SK-N-SH treated with all-trans-retinoic acid at 6 μM for 48 hours (cell line): ENCODE measurements around the gene ITFG2.

Source experiments
- ATAC-seq: fragments of 200-7000 bp; cut with Tn5 transposase; 3 replicates; pipeline ENCODE4 v1.9.1; 2020; ENCODE audit warnings: mild to moderate bottlenecking, moderate library complexity
- ARNTL ChIP-seq: fragments of 450-650 bp; formaldehyde crosslinking; IDR thresholded peaks from 2 replicates; pipeline ENCODE4 v1.5.0; 2020; ENCODE audit warnings: low read depth, mild to moderate bottlenecking, moderate library complexity, borderline replicate concordance
- BACH2 ChIP-seq: fragments of 250-450 bp; sonication (Bioruptor Pico); IDR thresholded peaks from 2 replicates; pipeline ENCODE4 v1.9.0; 2021; ENCODE audit warnings: mild to moderate bottlenecking, borderline replicate concordance
- CSDC2 ChIP-seq: fragments of 250-450 bp; sonication (Bioruptor Pico); IDR thresholded peaks from 2 replicates; pipeline ENCODE4 v1.5.0; 2020; ENCODE audit warnings: mild to moderate bottlenecking, moderate library complexity
- ESRRG ChIP-seq: fragments of 250-450 bp; sonication (Bioruptor Pico); IDR thresholded peaks from 2 replicates; pipeline ENCODE4 v1.6.1; 2021; ENCODE audit warnings: mild to moderate bottlenecking
- GLIS3 ChIP-seq: fragments of 250-450 bp; sonication (Bioruptor Pico); IDR thresholded peaks from 2 replicates; pipeline ENCODE4 v1.5.0; 2020; ENCODE audit warnings: mild to moderate bottlenecking, moderate library complexity
- ISL1 ChIP-seq: fragments of 250-450 bp; sonication (Bioruptor Pico); IDR thresholded peaks from 2 replicates; pipeline ENCODE4 v2.1.2; 2022; ENCODE audit warnings: mild to moderate bottlenecking, moderate library complexity
- OSR1 ChIP-seq: fragments of 250-450 bp; sonication (Bioruptor Pico); IDR thresholded peaks from 2 replicates; pipeline ENCODE4 v1.8.0; 2022; ENCODE audit warnings: moderate library complexity, mild to moderate bottlenecking, inconsistent platforms
- PPARA ChIP-seq: fragments of 250-450 bp; sonication (Bioruptor Pico); IDR thresholded peaks from 2 replicates; pipeline ENCODE4 v1.5.0; 2020; ENCODE audit warnings: mild to moderate bottlenecking, borderline replicate concordance
- RARB ChIP-seq: fragments of 250-450 bp; sonication (Bioruptor Pico); IDR thresholded peaks from 2 replicates; pipeline ENCODE4 v1.8.0; 2021; ENCODE audit warnings: mild to moderate bottlenecking, moderate library complexity
- SNAI2 ChIP-seq: fragments of 250-450 bp; sonication (Bioruptor Pico); IDR thresholded peaks from 2 replicates; pipeline ENCODE4 v1.5.0; 2020; ENCODE audit warnings: mild to moderate bottlenecking, moderate library complexity
- TCF4 ChIP-seq: fragments of 250-450 bp; sonication (Bioruptor Pico); IDR thresholded peaks from 2 replicates; pipeline ENCODE4 v1.8.0; 2021; ENCODE audit warnings: mild to moderate bottlenecking, moderate library complexity, borderline replicate concordance
- TOX ChIP-seq: fragments of 250-450 bp; sonication (Bioruptor Pico); IDR thresholded peaks from 2 replicates; pipeline ENCODE4 v1.8.0; 2021; ENCODE audit warnings: mild to moderate bottlenecking, moderate library complexity, borderline replicate concordance
- ZC3H10 ChIP-seq: fragments of 250-450 bp; sonication (Bioruptor Pico); IDR thresholded peaks from 2 replicates; pipeline ENCODE4 v1.5.1; 2021; ENCODE audit warnings: mild to moderate bottlenecking, moderate library complexity
- ZFP3 ChIP-seq: fragments of 250-450 bp; sonication (Bioruptor Pico); IDR thresholded peaks from 2 replicates; pipeline ENCODE4 v1.5.0; 2020; ENCODE audit warnings: mild to moderate bottlenecking, moderate library complexity
- ZFP30 ChIP-seq: fragments of 450-650 bp; formaldehyde crosslinking; IDR thresholded peaks from 2 replicates; pipeline ENCODE4 v1.5.0; 2022; ENCODE audit warnings: mild to moderate bottlenecking, moderate library complexity
- ZNF565 ChIP-seq: fragments of 450-650 bp; formaldehyde crosslinking; conservative IDR thresholded peaks from 2 replicates; pipeline ENCODE4 v1.5.0; 2020; ENCODE audit warnings: low read depth, mild to moderate bottlenecking, moderate library complexity
- ZNF70 ChIP-seq: fragments of 450-650 bp; formaldehyde crosslinking; IDR thresholded peaks from 2 replicates; pipeline ENCODE4 v1.5.0; 2020; ENCODE audit warnings: mild to moderate bottlenecking, moderate library complexity
- ZNF8 ChIP-seq: fragments of 450-650 bp; formaldehyde crosslinking; IDR thresholded peaks from 2 replicates; pipeline ENCODE4 v1.5.0; 2020; ENCODE audit warnings: mild to moderate bottlenecking, moderate library complexity
- TF ChIP-seq, protein P1 (sequence below): fragments of 250-450 bp; sonication (Bioruptor Pico); IDR thresholded peaks from 2 replicates; pipeline ENCODE4 v1.8.0; 2020; ENCODE audit warnings: mild to moderate bottlenecking, moderate library complexity, borderline replicate concordance
- TF ChIP-seq, protein P2 (sequence below): fragments of 250-450 bp; sonication (Bioruptor Pico); IDR thresholded peaks from 2 replicates; pipeline ENCODE4 v1.5.0; 2020; ENCODE audit warnings: mild to moderate bottlenecking, moderate library complexity
- TF ChIP-seq, protein P3 (sequence below): fragments of 250-450 bp; sonication (Bioruptor Pico); IDR thresholded peaks from 2 replicates; pipeline ENCODE4 v1.5.1; 2020; ENCODE audit warnings: low read depth, mild to moderate bottlenecking, moderate library complexity
- TF ChIP-seq, protein P4 (sequence below): fragments of 250-450 bp; sonication (Bioruptor Pico); IDR thresholded peaks from 2 replicates; pipeline ENCODE4 v1.8.0; 2021; ENCODE audit warnings: low read depth, mild to moderate bottlenecking, moderate library complexity, borderline replicate concordance

ITFG2 gene

DNA sequence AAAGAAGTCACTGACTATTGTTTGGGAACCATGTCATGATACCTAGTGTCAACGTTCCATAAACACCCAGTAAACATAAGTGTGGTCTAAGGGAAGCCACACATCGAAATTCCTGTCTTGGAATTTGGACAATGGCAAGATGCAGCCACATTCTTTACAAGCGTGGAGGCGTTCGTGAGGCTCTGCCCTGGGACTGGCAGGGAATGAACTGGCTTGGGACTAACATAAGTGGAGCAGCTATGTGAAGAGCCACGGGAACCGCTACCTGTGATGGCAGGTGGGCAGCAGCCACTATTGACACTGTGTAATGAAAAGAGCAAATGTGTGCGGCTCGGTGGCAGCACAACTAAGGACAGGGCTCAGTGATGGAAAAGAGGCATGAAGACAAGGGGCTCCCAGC lies 32.3 kb downstream of the ITFG2 start (continued):
- TF ChIP-seq, protein P1, sequence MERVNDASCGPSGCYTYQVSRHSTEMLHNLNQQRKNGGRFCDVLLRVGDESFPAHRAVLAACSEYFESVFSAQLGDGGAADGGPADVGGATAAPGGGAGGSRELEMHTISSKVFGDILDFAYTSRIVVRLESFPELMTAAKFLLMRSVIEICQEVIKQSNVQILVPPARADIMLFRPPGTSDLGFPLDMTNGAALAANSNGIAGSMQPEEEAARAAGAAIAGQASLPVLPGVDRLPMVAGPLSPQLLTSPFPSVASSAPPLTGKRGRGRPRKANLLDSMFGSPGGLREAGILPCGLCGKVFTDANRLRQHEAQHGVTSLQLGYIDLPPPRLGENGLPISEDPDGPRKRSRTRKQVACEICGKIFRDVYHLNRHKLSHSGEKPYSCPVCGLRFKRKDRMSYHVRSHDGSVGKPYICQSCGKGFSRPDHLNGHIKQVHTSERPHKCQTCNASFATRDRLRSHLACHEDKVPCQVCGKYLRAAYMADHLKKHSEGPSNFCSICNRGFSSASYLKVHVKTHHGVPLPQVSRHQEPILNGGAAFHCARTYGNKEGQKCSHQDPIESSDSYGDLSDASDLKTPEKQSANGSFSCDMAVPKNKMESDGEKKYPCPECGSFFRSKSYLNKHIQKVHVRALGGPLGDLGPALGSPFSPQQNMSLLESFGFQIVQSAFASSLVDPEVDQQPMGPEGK, result no peak
- no peak for TF ChIP-seq OSR1 (CRISPR knock-in tag)

DNA sequence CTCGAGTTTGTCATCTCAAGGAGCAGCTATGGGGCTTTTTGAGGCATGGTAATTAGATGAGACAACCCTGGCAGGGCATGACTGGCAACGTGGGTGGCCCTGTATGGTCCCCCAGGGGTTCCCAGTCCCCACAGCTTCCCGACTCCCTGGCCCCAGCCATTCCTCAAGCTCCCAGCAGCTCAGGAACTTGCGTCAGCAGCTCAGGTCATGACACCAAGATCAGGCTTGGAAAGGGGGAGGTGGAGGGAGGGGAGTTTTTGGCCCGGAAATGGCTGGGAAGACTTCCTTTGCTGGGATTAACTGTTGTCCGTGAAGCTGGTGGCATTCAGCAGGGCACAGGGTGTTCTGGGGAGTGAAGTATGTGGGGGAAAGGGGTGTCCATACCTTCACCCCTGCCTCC lies 32.8 kb downstream of the ITFG2 start:
- ATAC-seq, result no peak
- no peak for TF ChIP-seq ZC3H10 (CRISPR knock-in tag)
- TF ChIP-seq OSR1 (CRISPR knock-in tag), result no peak
- TF ChIP-seq, protein P2, sequence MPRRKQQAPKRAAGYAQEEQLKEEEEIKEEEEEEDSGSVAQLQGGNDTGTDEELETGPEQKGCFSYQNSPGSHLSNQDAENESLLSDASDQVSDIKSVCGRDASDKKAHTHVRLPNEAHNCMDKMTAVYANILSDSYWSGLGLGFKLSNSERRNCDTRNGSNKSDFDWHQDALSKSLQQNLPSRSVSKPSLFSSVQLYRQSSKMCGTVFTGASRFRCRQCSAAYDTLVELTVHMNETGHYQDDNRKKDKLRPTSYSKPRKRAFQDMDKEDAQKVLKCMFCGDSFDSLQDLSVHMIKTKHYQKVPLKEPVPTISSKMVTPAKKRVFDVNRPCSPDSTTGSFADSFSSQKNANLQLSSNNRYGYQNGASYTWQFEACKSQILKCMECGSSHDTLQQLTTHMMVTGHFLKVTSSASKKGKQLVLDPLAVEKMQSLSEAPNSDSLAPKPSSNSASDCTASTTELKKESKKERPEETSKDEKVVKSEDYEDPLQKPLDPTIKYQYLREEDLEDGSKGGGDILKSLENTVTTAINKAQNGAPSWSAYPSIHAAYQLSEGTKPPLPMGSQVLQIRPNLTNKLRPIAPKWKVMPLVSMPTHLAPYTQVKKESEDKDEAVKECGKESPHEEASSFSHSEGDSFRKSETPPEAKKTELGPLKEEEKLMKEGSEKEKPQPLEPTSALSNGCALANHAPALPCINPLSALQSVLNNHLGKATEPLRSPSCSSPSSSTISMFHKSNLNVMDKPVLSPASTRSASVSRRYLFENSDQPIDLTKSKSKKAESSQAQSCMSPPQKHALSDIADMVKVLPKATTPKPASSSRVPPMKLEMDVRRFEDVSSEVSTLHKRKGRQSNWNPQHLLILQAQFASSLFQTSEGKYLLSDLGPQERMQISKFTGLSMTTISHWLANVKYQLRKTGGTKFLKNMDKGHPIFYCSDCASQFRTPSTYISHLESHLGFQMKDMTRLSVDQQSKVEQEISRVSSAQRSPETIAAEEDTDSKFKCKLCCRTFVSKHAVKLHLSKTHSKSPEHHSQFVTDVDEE (CRISPR knock-in tag), result no peak
- TF ChIP-seq, protein P1, result no peak
- no peak for TF ChIP-seq ISL1
- TF ChIP-seq GLIS3 (CRISPR knock-in tag), result no peak
- no peak for TF ChIP-seq ZFP30 (CRISPR knock-in tag)
- no peak for TF ChIP-seq BACH2 (CRISPR knock-in tag)
- no peak for TF ChIP-seq ZNF565 (CRISPR knock-in tag)
- no peak for TF ChIP-seq ZFP3
- TF ChIP-seq PPARA (CRISPR knock-in tag), result no peak
- TF ChIP-seq ZNF8, result no peak
- no peak for TF ChIP-seq RARB
- TF ChIP-seq, all 23 proteins: peak for 0

DNA sequence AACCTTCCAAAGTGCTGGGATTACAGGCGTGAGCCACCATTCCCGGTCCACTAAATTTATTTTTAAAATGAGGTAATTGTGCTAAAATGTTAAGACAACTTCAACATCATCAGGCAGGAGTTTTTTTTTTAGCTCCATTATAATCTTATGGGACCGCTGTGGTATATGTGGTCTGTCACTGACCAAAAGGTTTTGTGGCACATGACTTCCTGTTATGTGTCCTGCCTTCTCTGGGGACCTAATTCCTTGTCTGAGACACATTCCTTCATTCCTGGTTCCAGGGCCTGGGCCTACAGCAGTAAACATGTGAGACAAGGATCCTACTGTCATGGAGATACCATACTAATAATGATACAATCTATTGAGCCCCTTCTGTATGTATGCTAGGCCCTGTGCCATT lies 39.5 kb downstream of the ITFG2 start:
- ATAC-seq, result no peak
- TF ChIP-seq BACH2 (CRISPR knock-in tag), result no peak
- TF ChIP-seq PPARA (CRISPR knock-in tag), result no peak
- no peak for TF ChIP-seq GLIS3 (CRISPR knock-in tag)
- TF ChIP-seq ZNF70 (CRISPR knock-in tag), result no peak
- TF ChIP-seq RARB, result no peak
- TF ChIP-seq ISL1, result no peak
- TF ChIP-seq ESRRG, result no peak
- TF ChIP-seq CSDC2 (CRISPR knock-in tag), result no peak
- TF ChIP-seq, protein P3, sequence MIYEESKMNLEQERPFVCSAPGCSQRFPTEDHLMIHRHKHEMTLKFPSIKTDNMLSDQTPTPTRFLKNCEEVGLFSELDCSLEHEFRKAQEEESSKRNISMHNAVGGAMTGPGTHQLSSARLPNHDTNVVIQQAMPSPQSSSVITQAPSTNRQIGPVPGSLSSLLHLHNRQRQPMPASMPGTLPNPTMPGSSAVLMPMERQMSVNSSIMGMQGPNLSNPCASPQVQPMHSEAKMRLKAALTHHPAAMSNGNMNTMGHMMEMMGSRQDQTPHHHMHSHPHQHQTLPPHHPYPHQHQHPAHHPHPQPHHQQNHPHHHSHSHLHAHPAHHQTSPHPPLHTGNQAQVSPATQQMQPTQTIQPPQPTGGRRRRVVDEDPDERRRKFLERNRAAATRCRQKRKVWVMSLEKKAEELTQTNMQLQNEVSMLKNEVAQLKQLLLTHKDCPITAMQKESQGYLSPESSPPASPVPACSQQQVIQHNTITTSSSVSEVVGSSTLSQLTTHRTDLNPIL (CRISPR knock-in tag), result no peak
- TF ChIP-seq, protein P1, result no peak
- TF ChIP-seq SNAI2 (CRISPR knock-in tag), result no peak
- TF ChIP-seq ZFP30 (CRISPR knock-in tag), result no peak
- no peak for TF ChIP-seq OSR1 (CRISPR knock-in tag)
- TF ChIP-seq ARNTL, result no peak

DNA sequence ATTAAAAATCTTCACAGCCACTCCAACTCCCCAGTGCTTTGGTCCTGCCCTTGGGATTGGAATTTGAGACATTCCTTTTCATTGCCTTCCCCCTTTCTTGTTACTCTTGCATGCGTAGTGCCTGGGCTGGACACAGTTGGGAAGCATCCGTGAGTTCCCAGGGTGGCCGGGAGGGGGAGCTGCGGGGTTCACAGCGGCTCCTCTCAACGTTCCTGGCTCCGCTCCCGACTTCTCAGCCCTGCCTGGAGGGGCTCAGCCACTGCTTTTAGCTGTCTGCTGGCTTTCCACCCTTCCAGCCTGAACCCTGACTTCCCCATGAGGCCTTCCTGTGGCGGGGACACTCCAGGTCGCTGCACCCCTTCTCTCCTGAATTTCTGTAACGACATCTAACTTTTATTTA lies 41.2 kb downstream of the ITFG2 start:
- no peak for TF ChIP-seq PPARA (CRISPR knock-in tag)
- TF ChIP-seq ZNF565 (CRISPR knock-in tag), result no peak
- no peak for TF ChIP-seq ZFP30 (CRISPR knock-in tag)
- TF ChIP-seq ZNF70 (CRISPR knock-in tag), result no peak
- TF ChIP-seq ZNF8, result no peak
- no peak for TF ChIP-seq ZFP3
- no peak for TF ChIP-seq ARNTL
- TF ChIP-seq, protein P2 (CRISPR knock-in tag), result no peak
- no peak for TF ChIP-seq GLIS3 (CRISPR knock-in tag)
- TF ChIP-seq ISL1, result no peak
- no peak for TF ChIP-seq OSR1 (CRISPR knock-in tag)
- TF ChIP-seq, protein P4, sequence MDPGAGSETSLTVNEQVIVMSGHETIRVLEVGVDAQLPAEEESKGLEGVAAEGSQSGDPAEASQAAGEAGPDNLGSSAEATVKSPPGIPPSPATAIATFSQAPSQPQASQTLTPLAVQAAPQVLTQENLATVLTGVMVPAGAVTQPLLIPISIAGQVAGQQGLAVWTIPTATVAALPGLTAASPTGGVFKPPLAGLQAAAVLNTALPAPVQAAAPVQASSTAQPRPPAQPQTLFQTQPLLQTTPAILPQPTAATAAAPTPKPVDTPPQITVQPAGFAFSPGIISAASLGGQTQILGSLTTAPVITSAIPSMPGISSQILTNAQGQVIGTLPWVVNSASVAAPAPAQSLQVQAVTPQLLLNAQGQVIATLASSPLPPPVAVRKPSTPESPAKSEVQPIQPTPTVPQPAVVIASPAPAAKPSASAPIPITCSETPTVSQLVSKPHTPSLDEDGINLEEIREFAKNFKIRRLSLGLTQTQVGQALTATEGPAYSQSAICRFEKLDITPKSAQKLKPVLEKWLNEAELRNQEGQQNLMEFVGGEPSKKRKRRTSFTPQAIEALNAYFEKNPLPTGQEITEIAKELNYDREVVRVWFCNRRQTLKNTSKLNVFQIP (CRISPR knock-in tag), result no peak
- TF ChIP-seq TOX (CRISPR knock-in tag), result no peak
- no peak for TF ChIP-seq TCF4 (CRISPR knock-in tag)
- peak; percentile 94 for ATAC-seq
